ENCODE results near the gene C4orf50.

Gene C4orf50

DNA sequence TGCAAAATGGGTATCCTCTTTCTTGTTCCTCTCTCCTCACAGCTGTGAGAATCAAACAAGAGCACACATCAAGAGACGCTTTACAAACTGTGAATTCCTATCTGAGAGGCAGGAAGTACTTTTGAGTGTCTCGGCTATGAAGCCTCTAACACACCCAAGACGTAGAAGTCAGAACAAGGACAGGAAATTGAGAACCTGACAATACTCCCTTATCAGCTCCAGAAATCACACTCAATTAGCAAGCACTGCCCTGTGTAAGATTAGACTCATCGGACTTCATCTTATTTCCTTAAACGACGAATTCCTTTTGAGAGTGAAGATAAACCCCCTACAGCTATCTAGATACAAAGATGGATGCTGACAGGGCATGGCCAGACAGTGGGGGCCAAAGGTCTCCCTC is 74.7 kb downstream of the C4orf50 start:
- no peak for DNase-seq (ENCODE audit: low read depth)

- no peak for DNase-seq (ENCODE audit: low read depth)
These were observed 75.3 kb downstream of the C4orf50 start for GRCh38 chr4:5942947-5943346.

GRCh38 chr4:5941601-5942000 is 76.6 kb downstream of the C4orf50 start:
- DNase-seq (ENCODE audit: low read depth), result no peak

DNA sequence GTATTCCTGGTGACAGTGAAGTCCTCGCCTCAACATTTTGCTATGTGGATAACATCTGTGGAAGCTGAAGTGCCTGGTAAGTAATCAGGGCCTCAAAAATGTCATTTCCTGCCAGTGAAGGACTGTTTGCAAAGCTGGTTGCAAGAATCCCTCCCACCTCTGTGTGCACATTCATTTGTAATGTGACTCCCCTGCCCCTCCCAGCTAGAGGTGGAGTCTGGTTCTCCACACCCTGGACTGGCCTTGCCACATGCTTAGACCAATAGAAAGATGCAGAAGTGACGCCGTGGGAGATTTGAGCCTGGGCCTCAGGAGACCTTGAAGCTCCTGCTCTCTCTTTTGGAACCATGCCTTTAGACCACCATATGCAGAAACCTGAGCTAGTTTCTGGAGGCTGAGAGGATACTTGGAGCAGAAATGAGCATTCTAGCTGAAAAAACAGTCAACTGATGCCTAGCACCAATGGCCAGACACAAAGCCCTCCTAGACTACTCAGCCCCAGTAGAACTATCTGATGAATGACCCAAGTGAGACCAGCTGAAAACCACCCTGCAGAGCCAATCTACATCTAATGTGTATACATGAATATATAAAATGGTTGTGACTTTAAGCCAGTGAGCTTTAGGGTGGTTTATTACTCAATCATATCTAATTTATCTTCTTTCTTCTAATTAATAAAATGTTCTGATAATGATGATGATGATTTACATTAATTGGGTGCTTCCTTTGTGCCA is 77.6 kb downstream of the C4orf50 start:
- DNase-seq (ENCODE audit: low read depth), result no peak

- no peak for DNase-seq (ENCODE audit: low read depth)
These were observed 84.0 kb downstream of the C4orf50 start for GRCh38 chr4:5933996-5934831.

GRCh38 chr4:5933116-5933515 is 85.1 kb downstream of the C4orf50 start:
- DNase-seq (ENCODE audit: low read depth), result no peak

DNA sequence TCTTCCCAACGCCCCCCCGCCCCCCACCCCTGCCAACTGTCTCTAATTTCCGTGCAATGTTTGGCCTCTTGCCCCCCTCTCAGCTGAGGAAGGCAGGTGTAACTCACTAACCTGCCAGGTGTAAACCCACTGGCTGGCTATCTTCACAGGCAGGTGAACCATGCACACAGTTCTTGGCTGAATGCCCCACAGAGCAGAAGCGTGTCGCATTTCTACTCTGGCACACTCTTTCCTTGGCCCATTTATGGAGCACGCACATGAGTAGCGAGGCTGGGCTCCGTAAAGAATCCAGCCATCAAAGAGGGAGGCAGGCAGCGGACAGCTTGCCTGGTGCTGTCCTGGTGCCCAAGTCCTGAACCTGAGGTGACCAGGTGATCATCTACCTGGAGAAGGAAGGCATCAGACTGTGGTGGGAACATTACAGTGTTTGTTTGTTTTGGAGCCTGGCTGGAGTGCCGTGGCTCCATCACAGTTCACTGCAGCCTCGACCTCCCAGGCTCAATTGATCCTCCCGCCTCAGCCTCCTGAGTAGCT is 86.1 kb downstream of the C4orf50 start:
- DNase-seq (ENCODE audit: low read depth), result no peak

- DNase-seq (ENCODE audit: low read depth), result no peak
These were observed 86.7 kb downstream of the C4orf50 start for GRCh38 chr4:5931526-5931925.

DNA sequence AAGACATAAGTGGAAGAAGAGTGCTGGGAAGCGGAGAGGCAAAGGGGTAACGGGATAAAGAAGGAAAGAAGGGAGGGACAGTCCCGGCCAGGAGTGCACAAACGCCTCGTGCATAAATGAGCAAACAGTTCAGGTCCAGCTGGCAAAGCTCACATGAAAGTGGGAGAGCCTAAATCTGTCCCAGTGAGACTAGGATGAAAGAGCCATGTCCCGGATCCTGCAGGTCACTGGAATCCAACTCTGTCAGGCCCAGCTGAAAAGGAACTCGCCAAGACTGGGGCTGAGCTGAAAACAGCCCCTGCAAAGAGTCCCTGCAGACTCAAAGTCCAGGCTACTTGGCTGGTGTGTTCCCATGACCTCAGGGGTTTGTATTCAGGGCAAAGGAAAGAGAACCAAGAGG is 87.4 kb downstream of the C4orf50 start:
- DNase-seq (ENCODE audit: low read depth), result no peak

DNA sequence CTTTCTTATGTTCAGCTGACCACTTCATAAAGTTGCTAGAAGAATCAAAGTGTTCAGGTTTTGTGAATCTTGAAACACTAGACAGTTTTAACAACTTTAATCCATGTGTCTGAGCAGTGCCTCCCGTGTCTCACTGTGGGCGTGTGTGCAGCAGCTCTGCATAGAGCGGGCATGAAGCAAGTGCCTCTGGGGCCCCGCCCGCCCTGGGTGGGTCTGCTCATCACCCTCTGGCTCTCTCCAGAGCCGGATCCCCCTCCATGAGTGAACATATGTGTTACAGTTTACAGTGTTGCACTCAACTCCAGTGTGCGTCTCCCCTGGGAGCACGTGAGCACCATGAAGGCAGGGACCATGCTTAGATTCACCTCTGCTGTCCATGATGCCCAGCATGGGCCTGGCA is 87.8 kb downstream of the C4orf50 start:
- no peak for DNase-seq (ENCODE audit: low read depth)

- no peak for DNase-seq (ENCODE audit: low read depth)
These were observed 89.3 kb downstream of the C4orf50 start for GRCh38 chr4:5928844-5929420.

- no peak for DNase-seq (ENCODE audit: low read depth)
These were observed 90.0 kb downstream of the C4orf50 start for GRCh38 chr4:5928274-5928673.

GRCh38 chr4:5927747-5928146 is 90.5 kb downstream of the C4orf50 start:
- DNase-seq (ENCODE audit: low read depth), result no peak

- DNase-seq (ENCODE audit: low read depth), result no peak
These were observed 91.1 kb downstream of the C4orf50 start for GRCh38 chr4:5927116-5927515.

DNA sequence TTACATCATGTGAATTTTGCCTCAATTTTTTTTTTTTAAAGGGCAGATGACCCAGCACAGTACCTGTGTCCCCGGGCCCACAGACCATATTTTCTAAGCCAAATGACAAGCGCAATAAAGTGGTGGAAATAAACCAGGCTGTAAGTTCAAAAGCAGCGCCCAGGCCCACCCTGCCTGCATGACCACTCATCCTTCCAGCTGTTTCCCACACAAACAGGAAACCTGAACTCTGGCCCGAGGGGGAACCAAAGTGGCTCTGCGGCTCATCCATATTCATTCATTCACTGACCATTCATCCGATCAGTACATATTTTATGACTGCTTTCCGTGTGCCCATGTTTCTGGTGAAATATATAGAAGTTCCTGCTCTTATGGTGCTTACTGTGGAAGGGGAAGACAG is 91.6 kb downstream of the C4orf50 start:
- no peak for DNase-seq (ENCODE audit: low read depth)

GRCh38 chr4:5925419-5926200 is 92.6 kb downstream of the C4orf50 start:
- no peak for DNase-seq (ENCODE audit: low read depth)

DNA sequence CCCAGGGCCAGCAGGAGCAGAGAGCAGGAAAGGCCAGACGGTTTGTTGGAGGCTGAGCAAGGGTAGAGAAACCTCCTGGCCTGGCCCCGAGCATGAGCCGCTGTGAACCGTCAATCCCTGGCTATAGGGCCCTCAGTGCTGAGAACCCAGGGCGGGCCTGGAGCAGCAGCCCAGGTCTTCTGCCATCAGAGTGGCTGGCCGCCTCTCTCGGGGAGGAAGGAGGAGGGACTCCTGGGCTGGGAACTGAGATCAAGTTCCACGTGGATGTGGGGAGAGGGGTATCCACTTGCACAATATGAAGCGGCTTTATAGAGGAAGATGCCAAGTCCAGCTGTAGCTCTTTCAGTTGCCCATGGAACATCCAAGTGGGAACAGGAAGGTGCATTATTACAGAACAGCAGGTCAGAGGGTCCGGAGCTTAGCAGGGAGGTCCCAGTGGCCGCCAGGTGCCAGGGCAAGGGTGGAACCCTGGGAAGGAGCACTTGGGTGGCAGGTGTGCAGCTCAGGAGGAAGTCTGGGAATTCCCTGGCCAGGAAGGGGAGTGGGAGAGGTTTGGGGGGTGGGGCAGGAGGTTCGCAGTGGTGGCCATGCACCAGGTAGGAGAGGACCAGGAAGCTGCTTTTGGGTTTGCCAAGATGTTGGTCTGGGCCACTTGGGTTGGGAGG is 93.6 kb downstream of the C4orf50 start:
- no peak for DNase-seq (ENCODE audit: low read depth)

DNA sequence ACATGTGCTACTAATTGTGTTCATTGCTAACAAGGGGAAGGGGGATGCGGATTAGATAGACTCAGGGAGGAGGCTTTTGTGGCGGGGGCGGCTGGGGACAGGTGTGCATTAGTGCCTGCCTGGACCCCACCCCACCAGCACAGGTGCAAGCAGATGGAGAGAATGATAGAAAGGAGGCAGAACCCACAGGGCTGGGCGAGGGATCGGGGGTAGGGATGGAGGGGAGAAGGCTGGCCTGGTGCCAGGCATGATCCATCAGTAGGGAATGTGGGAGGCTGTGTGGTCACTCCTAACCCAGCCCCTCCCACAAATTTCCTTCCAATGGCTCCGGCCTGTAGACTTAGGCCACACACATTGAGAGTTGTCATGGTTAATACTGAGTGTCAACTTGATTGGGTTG is 94.9 kb downstream of the C4orf50 start:
- no peak for DNase-seq (ENCODE audit: low read depth)

- no peak for DNase-seq (ENCODE audit: low read depth)
These were observed 95.7 kb downstream of the C4orf50 start for GRCh38 chr4:5922556-5922955.

GRCh38 chr4:5921981-5922380 is 96.2 kb downstream of the C4orf50 start:
- no peak for DNase-seq (ENCODE audit: low read depth)

Data from activated T-cell treated with anti-CD3 and anti-CD28 coated beads for 24 hours (primary cell).